Activated CD4-positive, alpha-beta T cell treated with anti-CD3 and anti-CD28 coated beads, Interleukin-2, Interleukin-4, amounts not matched to agents 100 ng/mL and 50 ng/mL, durations not matched to agents 16 hours and 8 hours (primary cell): ENCODE results near the gene ADM.

Source experiments
- DNase-seq: peaks from one replicate; pipeline ENCODE4 v3.0.0-alpha.2; 2020; ENCODE audit warnings: low spot score

The ADM gene

DNA sequence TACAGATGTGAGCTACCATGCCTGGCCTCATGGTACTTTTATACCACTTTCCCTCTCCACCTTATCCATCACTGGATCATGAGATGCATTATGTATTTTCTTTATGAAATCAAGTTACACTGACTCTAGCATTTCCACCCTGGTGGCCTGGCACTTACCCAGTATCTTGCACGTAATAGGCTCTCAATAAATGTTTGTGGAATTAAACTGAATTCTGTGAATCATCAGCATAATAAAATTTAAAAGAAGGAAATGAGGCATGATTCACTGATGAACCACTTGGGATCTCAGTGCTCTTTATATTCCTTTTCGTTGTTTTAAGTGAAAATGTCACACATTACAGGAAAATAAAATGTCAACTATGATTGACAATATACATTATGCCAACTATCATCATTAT, 25.1 kb downstream of the ADM start:
- DNase-seq: no peak

DNA sequence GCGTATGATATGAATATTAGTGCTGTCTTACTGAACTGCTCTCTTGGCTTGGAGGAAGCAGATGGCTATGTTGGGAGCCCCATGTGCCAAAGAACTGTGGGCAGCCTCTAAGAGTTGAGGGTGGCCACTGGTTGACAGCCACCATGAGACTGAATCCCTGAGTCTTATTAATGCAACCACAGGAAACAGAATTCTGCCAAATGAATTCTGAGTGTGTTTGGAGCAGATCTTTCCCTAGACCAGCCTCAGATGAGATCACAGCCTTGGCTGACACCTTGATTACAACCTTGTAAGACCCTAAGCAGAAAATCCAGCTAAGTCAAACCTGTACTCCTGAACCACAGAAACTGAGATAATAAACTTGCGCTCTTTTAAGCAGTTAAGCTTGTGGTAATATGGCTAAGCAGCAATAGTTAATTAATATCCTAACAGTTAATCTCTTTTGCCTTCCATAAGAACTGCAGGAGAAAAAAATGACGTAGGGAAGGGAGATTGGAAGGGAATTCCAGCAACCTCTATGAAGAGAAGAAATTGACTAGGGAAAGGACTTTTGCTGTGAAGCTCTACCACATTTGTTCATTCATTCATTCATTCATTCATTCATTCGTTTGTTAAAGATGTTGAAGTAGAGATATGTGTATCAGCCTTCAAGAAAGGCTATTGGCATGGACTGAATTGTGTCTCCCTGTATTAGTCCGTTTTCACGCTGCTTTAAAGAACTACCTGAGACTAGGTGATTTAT, 26.8 kb downstream of the ADM start:
- DNase-seq: no peak

DNA sequence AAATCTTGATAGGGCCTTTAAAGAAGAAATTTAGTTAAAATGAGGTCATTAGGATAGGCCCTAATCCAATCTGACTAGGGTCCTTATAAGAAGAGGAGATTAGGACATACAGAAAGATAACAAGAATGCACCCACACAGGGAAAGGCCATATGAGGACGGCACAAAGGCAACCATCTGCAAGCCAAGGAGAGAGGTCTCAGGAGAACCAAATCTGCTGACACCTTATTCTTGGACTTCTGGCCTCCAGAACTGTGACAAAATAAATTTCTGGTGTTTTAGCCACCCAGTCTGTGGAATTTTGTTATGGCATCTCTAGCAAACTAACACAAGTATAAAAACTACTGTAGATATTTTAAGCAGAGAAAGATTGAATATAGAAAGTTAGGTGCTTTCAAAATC, 28.6 kb downstream of the ADM start:
- no peak for DNase-seq

DNA sequence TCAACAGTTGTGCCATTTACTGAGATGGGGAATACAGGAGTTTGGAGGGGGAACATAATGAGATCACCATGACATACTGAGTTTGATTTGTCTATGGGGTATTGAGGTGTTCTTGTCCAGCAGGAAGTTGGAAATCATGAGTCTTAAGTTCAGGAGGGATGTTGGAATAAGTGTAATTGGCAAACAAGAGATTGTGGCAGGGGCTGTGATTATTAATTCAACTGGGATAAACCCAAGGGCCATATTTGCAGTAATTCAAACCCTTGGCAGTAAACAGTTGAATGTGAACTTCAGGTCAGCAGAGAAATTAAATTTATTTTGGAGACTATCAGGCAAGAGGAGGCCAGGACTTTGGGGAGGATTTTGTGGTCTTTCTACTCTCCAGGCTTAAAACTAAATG, 33.4 kb downstream of the ADM start:
- no peak for DNase-seq

DNA sequence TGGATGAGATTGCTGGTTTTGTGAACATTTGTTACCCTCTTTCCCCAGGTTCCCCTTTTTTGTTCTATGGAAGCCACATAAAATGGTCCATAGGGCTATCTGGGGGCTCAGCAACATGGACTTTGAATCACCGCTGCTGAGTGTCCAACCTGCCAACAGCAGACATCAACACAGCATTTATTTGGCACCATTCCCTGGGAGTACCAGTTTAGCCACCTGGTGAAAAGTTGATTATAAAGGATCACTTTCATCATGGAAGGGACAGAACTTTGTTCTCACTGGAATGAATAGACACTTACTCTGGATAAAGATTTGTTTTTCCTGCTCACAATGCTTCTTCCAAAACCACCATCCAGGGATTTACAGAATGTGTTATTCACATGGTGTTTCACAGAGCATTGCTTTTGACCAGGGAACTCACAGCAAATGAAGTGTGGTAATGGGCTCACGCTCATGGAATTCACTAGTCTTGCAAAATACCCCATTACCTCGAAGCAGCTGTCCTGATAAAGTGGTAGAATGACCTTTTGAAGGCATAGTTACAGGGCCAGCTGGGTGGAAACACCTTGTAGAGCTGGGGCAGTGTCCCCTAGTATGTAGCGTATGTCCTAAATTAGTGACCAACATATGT, 43.9 kb downstream of the ADM start:
- DNase-seq: no peak

DNA sequence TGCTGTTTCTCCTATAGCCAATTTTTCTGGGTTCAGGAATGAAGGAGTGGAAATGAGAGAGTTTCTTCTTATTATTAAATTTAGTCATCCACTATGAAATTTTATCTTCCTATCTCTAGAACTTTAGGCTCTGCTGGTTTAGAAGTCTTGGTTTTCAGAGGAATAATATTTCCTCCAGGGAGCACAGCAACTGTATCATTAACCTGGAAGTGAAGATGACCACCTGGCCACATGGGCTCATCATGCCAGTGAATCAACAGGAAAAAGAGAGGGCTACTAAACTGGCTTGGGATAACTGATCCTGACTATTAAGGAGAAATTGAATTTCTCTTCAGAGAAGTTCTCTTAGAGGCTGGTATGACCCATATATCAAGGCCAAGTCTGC, 44.4 kb downstream of the ADM start:
- no peak for DNase-seq

DNA sequence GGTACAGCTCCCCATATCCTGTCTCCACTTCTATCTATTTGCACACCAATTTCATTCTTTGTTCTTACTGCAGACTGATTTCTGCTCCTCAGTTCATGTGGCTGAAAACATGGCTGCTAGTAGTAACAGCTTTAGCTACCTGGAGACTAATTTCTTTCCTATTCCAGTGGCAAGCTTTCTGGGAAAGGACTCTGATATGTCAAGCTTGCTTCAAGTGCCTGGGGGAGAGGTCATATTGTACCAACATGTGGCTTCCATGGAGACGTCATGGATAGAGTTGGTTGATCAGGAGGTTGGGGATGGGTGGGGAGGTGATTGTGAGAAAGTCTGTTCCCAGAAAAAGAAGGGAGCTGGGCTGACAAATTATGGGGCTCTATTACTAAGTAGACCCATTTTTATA, 44.9 kb downstream of the ADM start:
- DNase-seq: no peak

DNA sequence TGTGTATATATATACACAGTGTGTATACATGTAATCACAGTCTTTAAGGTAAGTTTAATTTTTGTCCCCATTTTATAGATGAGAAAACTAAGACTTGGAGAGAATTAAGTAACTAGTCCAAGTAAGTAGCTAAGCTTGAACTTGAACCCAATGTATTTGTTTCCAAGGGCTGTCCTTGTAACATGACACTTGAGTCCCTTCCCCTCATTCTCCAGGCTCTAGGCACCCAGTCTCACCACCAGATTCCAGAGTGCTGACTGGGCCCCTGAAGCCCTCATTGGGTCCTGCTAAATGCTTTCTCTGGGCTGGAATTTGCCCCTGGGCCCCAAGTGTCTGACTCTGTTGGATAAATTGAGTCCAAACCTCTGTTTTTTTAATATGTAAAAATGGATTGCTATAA, 45.5 kb downstream of the ADM start:
- DNase-seq: no peak

DNA sequence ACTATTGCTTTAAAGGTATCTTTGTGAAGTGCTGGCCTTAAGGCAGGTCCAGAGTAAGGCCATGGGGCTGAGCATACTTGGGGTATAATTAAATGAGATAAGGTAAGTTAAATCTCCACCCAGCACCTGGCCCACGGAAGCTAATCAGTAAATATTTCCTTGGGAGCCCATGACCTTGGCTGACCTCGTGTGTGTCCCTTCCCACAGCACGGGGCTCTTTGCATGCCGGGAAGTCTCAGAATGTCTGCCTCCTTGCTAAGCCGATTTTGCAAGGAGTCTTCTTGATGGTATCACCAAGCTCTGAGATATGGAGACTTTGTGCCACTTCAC, 46.5 kb downstream of the ADM start:
- no peak for DNase-seq

DNA sequence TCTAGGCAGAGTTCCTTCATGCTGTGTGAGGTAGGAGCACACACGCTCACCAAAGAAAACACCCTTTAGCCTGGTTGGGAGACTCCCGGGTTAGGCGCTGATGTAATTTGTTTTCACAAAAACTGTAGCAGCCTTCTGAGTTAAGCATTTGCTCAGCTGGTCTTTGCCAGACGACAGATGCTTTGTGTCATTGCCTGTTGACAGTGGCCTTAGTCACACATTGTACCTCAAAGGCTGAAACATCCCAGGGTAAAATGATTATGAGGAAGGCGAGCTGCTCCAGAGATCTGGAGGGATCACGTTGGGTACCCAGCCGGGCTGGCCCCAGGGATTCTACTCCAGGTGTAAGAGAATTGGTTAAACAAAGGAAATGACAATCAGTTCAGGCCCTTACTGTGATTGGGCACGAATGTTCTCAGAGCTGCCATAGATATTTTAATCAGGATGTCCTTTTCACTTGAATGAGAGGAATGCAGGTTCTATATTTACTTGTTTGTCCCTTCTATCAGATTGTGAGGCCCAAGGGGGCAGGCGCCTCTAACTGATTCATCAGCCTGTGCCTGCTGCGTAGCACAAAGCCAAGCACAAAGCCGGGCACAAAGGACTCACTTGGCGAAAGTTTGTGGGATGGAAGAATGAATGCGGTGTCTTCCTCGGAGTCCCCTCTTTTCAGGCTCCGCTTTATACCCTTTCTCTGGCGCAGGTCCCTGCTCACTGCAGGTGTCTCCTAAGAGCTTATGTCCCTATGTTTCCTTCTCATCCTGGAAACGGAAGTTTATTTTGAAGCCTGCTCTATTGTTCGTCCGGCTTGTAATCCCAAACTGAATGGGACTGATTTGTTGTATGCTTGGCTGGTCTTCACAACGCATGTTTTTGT, 47.1 kb downstream of the ADM start:
- DNase-seq: no peak

DNA sequence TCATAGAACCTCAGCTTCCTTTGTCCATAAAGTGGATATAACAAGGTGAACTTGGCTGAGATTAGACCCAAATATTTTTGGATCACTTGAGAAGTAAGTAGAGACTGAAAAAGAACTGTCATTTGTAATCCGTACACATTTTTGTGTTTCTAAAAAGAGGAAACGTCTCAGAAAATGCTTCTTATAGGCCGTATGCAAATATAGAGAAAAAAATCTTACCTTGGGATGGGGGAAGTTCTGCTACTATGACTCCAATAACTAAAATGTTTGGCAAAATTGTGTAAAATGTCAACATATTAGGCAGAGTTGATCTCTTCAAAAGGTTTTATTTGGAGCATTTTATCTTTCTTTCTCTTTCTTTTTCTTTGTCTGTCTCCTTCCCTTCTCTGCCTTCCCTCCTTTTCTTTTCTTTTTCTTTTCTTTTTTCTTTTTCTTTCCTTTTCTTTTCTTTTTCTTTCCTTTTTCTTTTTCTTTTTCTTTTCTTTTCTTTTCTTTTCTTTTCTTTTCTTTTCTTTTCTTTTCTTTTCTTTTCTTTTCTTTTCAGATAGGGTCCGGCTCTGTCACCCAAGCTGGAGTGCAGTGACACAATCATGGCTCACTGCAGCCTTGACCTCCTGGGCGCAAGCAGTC, 48.2 kb downstream of the ADM start:
- DNase-seq: no peak

DNA sequence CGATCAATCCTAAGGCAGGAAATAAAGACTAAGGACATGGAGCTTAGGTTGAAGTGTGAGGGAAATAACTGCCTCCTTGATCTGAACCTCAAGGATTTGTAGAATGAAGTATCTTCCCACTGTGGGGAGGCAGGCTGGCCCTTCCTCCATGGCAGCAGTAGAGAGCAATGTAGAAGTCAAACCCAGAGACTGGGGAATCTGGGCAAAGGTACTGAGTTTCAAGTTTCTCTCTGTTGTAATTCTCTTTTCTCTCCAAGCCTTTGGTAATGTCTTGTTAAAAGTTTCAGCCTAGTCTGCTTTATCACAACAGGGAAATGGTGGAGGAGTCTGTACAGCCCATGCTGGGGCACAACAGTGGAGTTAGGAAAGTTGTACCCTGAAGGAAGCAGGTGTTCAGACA, 49.5 kb downstream of the ADM start:
- DNase-seq: no peak

DNA sequence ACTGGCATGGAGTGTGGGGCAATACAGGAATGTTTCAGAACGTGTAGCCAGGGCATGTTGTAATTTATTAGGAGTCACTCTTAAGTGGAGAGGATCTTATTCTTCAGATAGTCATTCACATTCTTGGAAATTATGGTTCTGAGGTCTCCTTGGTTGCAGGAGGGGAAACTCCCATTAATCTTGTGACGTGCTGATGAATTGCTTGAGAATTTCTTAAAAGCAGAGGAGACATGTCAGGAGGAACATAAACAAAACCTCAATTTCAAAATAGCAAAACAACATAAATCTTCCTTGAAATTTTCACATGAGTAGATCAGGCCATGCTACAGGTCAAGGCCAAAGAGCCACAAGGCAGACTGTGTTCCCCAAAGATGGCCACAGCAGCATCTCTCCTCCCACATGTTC, 50.4 kb downstream of the ADM start:
- DNase-seq: no peak

DNA sequence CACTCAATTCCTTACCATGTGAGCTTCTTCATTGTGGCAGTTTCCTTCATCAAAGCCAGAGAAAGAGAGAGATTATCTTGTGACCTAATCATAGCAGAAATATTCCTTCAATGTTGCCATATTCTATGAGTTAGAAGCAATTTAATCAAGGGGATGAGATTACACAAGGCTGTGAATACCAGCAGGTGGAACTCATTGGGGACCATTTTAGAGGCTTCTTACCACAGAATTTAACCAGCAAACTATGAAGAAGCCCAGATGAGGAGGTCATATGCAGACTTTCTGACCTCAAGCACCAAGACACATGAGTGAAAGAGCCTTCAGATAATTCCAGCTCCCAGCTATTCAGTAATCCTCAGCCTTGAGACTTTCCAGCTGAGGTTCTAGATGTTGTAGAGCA, 51.3 kb downstream of the ADM start:
- no peak for DNase-seq
